Medulla oblongata (tissue), 1 donor: ENCODE data around the gene ATP10B.
"Not testable (repeated sequence)": the region's sequence is repeated elsewhere in the genome, so short reads cannot be mapped to it uniquely, and the experiment has no call there.

Experiments
- DNase-seq: peaks from one replicate; pipeline ENCODE4 v3.0.0-alpha.2; 2015; ENCODE audit errors: extremely low spot score

Gene ATP10B

DNA sequence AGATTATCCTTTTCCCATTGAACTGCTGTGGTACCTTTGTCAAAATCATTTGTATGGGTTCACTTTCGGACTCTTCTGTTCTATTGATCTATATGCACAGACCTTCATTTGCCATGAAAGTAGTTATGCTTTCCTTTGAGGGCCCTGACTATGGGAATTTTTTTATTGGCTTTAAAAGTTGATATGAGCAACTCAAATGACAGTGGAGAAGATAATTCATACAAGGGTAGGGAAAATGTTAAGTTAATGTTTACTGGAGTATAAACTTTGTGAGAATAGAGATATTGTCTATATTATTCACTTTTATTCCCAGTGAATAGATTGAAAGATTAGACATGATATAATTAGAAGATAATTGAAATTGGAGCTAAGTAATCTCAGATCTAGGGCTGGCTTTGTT, 94.8 kb downstream of the ATP10B start:
- DNase-seq: no peak

DNA sequence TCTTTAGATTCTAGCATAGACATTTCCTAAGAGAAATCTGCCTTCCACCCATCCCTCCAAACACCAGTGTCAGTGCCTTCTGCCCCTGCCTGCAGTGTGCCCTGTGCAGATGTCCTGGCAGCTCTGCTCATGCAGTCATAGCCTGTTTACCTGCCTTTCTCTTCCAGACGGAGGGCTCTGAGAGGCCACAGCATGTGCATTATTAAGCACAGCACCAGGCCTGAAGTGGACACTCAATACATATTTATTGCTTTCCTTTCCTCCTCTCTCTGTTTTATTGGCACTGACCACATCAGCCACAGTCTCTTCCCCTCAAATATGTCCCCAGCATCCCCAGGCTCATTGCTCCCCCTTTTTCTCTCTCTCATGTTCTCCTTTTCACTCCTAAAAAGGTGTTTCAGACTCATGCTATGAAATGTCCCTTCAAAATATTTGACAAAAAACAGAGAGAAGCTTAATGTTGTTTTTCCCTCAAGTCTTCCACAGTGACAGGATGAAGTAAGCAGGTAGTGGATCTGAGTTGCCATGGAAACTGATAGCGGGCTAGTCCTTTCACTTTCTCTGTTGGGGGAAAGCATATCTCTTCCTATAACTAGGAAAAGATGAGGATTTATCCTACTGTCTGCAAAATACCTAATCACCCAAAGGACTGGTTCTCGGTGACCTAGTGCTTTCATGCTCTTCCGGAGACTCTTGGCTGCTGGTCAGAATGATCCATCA, 100.9 kb downstream of the ATP10B start:
- no peak for DNase-seq

- no peak for DNase-seq
These were observed 102.3 kb downstream of the ATP10B start for GRCh38 chr5:160749682-160750081.

DNA sequence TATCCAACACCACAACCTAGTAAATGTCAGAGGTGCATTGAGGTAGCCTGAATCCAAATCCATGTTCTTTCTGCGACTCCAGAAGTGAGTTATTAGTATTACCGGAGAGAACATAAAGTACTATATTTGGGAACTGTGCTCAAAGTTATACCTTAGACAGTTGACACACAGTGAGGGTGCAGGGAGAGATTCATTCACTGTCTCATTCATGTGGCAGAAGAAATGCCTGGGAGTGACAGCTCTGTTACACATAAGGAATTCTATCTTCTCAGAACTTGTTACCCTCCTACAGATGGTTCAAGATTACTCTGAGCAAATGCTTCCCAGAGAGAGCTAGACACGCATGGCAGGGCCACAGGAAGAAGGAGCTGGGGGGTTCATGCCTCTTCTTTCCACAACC, 103.0 kb downstream of the ATP10B start:
- no peak for DNase-seq

- no peak for DNase-seq
These were observed 104.0 kb downstream of the ATP10B start for GRCh38 chr5:160747987-160748386.

GRCh38 chr5:160747559-160747958, 104.5 kb downstream of the ATP10B start:
- no peak for DNase-seq

GRCh38 chr5:160744268-160745101, 107.5 kb downstream of the ATP10B start:
- no peak for DNase-seq

GRCh38 chr5:160743027-160743426, 109.0 kb downstream of the ATP10B start:
- no peak for DNase-seq

DNA sequence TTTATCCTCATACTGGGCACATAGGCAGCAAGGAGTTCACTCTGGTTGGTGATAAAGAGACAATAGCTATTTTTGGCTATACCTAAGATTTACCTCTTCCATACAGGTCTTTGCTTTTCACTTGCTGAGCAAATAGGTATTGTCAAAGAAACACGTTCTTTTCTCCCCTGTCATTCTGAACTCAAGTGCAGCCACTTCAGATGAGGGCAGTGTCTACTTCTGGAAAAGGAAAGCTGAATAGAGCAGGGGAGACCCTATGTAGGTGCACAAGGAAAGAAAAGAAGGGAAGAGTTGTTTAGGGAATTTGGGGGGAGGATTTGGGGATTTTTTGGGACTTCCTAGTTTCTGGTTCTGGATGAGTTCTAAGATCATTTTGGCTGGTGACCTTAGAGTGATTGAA, 109.6 kb downstream of the ATP10B start:
- DNase-seq: no peak

- DNase-seq: no peak
These were observed 124.6 kb downstream of the ATP10B start for GRCh38 chr5:160727296-160727997.

- no peak for DNase-seq
These were observed 125.3 kb downstream of the ATP10B start for GRCh38 chr5:160726721-160727120.

DNA sequence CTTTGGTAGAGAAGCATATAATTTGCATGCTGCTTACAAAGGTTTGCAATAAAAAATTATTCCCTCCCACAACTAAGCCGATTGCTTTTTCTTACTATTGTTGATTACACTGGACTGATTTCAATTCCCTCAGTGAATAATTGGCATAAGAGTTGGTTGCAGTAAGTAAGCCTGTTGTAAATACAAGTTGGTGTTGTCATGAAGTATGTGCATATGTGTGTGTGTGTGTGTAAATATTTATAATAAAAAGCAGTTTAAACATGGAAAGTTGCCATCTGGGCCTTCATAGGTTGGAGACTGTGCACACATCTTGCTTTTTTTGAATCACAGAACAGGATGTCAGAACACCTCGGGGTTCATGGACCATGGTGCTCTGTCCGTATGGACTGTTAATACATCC, 131.2 kb downstream of the ATP10B start:
- DNase-seq: no peak

GRCh38 chr5:160715508-160715907, 136.5 kb downstream of the ATP10B start:
- not testable (repeated sequence) for DNase-seq

- DNase-seq: no peak
These were observed 148.3 kb downstream of the ATP10B start for GRCh38 chr5:160703547-160704189.

GRCh38 chr5:160702934-160703333, 149.1 kb downstream of the ATP10B start:
- DNase-seq: no peak

DNA sequence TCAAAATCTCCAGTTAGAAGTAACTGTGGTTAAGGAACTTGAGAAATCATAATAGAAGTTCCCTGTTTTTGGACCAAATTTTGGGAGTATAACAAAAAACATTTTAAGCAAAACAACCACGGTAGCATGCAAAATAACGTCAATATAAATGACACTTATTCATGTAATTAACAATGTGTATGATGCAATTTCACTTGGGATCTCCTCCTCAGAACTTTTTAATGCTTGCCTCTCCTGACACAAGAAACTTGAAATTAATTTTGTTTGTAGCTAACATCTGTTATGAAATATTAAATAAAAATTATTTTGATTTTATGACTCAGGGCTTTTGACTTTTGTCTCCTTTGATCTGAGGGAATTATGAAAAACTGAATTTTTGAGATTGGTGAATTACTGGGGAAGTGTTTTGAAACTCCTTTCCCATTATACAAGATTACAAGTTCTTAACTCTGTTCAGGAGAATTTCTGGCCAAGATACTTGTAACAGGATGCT, 149.7 kb downstream of the ATP10B start:
- DNase-seq: no peak

DNA sequence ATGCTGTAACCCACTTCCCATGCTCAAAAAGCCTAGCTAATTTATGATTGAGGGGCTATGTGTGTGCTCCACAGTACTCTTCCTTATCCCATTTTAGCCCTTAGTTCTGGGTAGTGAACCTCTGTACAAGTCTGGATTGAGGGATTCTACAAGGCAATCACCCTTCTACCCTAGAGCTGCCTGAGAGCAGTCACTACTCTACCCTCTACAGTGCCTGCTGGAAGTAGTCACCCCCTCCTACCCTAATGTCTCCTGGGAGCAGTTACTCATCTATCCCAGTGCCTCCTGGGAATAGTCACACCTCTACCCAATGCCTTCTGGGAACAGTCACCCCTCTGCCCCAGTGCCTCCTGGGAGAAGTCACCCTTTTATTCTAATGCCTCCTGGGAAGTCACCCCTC, 150.6 kb downstream of the ATP10B start:
- DNase-seq: no peak

DNA sequence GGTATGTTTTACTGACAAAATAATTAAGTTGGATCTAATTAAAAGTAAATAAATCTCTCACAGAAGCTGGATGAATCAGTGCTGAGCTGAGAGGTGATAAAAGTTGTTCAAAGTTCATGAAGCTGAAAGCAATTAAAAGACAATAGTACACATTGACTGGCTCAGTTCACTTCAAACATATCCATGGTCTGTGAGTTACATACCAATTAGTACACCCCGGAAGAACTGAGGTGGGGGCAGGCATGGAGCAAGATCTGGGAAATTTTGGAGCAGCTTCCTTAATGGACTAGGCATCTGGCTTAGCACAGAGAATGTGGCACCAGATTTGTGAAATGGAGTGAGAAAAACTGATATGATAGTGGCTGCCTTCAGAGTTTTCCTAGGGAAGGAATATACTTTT, 152.7 kb downstream of the ATP10B start:
- DNase-seq: peak; percentile 30

- DNase-seq: peak; percentile 69
These were observed 154.7 kb downstream of the ATP10B start for GRCh38 chr5:160697281-160697680.

- DNase-seq: no peak
These were observed 157.1 kb downstream of the ATP10B start for GRCh38 chr5:160694896-160695295.

- no peak for DNase-seq
These were observed 158.1 kb downstream of the ATP10B start for GRCh38 chr5:160693831-160694465.
